Fibroblast of upper back skin (primary cell): ENCODE measurements around the gene PRR36.

Experiments
- DNase-seq: peaks from one replicate; pipeline ENCODE4 v3.0.0-alpha.2; 2013

Gene PRR36

DNA sequence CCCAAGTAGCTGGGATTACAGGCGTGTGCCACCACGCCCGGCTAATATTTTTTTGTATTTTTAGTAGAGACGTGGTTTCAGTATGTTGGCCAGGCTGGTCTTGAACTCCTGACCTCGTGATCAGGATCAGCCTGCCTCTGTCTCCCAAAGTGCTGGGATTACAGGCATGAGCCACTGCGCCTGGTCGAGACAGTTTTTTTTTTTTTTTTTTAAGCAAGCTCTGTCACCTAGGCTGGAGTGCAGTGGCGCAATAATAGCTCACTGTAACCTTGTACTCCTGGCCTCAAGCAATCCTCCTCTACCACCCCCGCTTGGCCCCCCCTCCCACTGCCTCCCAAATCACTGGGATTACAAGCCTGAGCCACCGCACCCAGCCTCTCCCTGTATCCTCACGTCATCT is 23.1 kb upstream of the PRR36 start:
- DNase-seq = no peak

DNA sequence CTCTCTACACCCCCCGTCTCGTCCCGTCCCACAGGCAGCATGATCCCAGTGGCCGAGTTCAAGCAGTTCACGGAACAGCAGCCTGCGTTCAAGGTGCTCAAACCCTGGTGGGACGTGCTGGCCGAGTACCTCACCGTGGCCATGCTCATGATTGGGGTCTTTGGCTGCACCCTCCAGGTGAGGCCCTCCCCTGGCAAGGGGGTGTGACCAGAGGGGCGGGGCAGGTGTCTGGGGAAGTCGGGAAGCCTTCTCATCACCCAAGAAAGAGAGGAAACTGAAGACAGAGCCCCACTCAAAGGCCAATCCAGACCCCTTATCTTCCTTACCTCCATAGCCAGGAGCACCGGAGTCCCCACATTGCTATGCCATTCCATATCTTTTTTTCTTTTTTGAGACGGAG is 21.4 kb upstream of the PRR36 start:
- no peak for DNase-seq

GRCh38 chr19:7894612-7895309 is 20.6 kb upstream of the PRR36 start:
- DNase-seq = no peak

GRCh38 chr19:7893362-7894101 is 19.3 kb upstream of the PRR36 start:
- peak; percentile 29 for DNase-seq

DNA sequence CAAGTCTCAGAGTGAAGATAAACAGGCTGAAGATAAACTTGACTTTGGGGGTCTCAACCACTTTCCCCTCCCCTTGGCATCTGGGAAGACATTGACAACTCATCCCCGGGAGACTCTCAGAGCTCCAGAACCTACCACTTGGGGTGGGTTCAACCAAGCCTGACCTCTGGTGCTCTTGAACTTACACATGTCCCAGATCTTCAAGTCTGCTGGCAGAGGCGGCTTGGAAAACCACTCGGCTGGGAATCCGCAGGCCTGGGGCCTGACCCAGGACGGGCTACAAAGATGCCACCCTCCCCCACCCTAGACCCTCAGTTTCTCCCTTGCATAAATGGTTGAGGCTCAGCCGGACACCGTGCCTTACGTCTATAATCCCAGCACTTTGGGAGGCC is 14.6 kb upstream of the PRR36 start:
- no peak for DNase-seq

GRCh38 chr19:7888145-7888825 is 14.1 kb upstream of the PRR36 start, which contains the start of gene LRRC8E:
TSS of gene LRRC8E (plus strand) at chr19:7888510. CDS start at chr19:7895604, 7,094 bp downstream.
- DNase-seq = peak; percentile 72

GRCh38 chr19:7887408-7888144 is 13.4 kb upstream of the PRR36 start:
- no peak for DNase-seq

- DNase-seq = no peak
Measured at GRCh38 chr19:7885818-7886217, 11.6 kb upstream of the PRR36 start.

- peak; percentile 49 for DNase-seq
Measured at GRCh38 chr19:7883796-7884570, 9.8 kb upstream of the PRR36 start.

DNA sequence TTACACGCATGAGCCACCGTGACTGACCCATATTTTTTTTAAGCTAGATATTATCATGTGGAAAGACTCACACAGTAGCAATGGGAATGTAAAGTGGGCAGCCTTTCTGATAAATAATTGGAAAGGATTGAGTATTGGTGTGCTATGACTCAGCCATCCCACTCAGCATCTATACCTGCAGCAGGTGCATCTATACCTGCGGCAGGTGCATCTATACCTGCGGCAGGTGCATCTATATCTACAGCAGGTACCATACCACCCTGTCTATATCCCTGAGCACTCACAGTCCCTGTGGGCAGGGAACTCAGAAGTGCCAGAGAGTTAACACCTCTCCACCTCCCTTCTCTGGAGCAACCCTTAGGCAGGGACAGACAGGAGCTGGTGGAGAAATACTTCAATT is 8.9 kb upstream of the PRR36 start:
- DNase-seq = no peak

DNA sequence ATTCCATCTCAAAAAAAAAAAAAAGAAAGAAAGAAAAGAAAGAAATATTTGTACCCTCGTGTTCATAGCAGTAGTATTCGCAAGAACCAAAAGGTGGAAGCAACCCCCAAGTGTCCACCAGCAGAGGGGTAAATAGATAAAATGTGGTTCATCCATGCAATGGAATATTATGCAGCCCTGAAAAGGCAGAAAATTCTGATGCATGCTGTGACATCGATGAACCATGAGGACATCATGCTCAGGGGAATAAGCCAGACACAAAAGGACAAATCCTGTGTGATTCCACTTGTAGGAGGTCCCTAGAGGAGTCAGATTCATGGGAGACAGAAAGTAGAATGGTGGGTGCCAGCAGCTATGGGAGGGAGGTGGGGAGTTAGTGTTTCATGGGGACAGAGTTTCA is 7.7 kb upstream of the PRR36 start:
- DNase-seq = no peak

DNA sequence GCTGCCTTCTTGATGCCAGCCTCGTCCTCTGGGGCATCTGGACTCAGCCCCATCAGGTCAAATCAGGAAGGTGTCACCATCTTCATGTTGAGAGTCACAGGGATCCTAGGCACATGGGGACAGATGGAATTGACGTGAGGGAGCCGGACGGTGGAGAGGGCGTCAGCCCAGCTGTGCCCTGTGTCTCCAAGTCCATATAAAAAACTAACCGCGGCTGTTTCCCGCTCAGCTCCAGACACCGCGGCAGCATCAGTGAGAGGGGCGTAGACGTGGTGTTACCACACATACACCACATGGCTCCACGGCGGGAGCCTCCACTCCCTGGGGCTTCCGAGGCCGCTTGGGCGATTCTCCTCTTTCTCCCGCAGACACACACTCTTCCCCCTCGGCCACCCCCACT is 5.6 kb upstream of the PRR36 start:
- no peak for DNase-seq

- DNase-seq = no peak
Measured at GRCh38 chr19:7879111-7879807, 5.1 kb upstream of the PRR36 start.

- DNase-seq = no peak
Measured at GRCh38 chr19:7877249-7877836, 3.2 kb upstream of the PRR36 start.

DNA sequence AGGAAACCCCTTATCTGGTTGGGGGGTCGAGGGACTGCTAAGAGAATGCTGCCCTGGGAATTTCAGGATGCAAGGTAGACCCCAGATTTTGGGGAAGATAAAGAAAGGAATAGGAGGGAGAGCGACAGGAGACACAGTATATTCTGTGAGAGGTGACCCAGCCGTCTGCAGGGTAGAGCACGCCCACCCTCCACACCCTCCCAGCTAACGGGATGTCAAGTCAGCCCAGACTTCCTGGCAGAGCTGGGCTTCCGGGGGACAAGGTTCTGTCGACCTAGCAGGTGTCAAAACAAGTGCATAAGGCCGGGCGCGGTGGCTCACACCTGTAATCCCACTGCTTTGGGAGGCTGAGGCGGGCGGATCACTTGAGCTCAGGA is 695 bp upstream of the PRR36 start:
- no peak for DNase-seq

DNA sequence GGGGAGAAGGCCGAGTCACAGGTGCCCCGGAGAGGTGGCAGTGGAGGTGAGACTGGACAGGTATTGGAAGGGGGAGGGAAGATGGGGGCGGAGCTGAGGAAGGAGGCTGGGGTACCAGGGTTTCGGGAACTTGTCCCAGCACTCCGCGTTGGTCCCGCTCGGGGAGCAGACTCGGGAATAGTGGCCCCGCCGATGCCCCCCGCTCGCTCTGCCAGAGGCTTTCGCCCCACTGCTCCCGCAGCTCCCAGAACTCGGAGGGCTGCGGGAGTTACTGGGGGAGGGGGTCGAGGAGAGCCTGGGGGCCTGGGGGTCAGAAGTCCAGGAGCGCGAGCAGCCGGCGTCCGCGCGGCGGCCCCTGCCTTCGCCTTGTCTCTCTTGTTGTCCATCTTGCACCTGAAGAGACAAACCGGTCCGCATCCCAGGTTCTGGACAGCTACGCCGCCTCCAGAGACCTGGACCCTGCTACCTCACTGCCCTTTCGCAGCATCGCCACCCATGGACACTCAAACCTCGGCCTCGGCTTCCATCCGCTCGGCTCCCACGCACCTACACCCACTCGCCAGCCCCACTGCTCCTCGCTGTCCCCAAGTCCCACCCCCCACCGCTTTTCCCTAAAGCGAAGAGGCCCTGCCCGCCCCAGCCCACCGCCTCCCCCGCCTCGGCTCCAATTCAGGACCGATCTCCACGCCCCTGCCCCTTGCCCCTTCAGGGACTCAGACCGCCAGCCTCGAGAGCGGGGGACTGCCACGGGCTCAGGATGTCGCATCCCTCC is 700 bp downstream of the PRR36 start:
- DNase-seq = no peak

GRCh38 chr19:7872306-7873204 is 1.6 kb downstream of the PRR36 start:
- no peak for DNase-seq

- DNase-seq = peak; percentile 88
Measured at GRCh38 chr19:7871437-7872305, 2.5 kb downstream of the PRR36 start.
